GM19455 (cell line): ENCODE measurements around the gene CCDC92B.
"Not testable (repeated sequence)": the region's sequence is repeated elsewhere in the genome, so short reads cannot be mapped to it uniquely, and the experiment has no call there.

Source experiments
- ATAC-seq: cut with Tn5 transposase; IDR thresholded peaks from one replicate; pipeline ENCODE4 v1.9.1; 2021; ENCODE audit not compliant: unreplicated experiment

The CCDC92B gene

DNA sequence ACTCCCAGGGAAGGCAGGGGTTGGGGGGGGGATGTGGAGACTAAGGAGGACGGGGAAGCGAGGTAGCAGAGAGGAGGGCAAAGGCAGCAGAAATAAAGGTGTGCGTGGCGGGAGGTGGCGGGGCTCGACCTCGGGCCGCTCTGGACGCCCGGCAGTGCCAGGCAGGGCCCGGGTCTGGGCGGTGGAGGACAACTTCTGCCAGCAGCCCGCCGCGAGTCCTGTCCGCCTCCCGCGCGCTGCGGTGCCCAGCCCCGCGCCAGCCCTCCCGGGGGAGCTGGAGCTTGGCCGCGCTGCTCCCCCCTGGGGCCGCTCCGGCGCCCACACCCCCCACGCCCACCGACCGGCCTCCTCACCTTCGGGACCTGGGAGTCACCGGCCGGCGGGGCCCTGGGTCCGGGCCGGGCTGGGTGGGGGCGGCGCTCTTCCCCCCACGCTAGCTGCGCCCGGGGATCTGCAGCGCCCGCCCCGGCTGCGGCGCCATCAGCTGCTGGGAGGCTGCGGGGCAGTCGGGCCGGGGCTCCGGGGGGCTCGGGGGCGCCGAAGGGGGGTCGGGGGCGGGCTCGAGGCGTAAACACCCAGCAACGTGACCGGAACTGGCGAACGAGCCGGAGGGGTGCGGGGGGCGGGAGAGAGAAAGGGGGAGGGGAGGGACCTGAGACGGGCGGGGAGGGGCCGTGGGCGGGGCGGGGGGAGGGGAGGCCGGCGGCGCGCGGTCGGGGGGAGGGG, at the start of gene CCDC92B:
CCDC92B (minus strand) TSS at position 595 of the 726 bp plus-strand sequence. CDS start 14,507 bp downstream, outside the sequence.
- ATAC-seq: no peak

- no peak for ATAC-seq
Measured at GRCh38 chr17:2798678-2799077, 49.2 kb upstream of the CCDC92B start.

DNA sequence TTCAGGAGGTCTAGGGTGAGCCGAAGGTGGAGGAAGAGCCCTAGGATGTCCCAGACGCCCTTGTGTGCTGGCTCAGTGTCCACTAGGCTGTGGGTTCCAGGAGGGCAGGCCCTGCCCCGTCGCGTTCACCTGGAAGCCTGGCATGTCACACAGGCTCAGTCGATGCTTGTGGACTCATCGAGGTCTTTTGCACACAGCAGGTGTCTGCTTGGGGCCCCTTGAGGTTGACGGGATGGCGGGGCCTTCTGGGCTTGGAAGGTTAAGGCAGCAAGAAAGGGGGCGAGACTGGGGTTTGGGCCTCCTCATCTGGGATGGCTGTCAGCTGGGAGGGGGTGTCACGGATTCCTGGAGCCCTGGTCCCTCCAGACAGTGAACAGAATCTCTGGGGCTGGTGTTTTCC, 48.7 kb upstream of the CCDC92B start:
- ATAC-seq: no peak

GRCh38 chr17:2797637-2798036, 48.2 kb upstream of the CCDC92B start:
- ATAC-seq: no peak

- no peak for ATAC-seq
Measured at GRCh38 chr17:2797226-2797625, 47.8 kb upstream of the CCDC92B start.

GRCh38 chr17:2796164-2797125, 47.0 kb upstream of the CCDC92B start, which contains the start of gene RAP1GAP2:
Gene RAP1GAP2, plus strand, starts transcription at chr17:2796438. Its CDS starts 90 bp downstream, at chr17:2796528.
- ATAC-seq: no peak

DNA sequence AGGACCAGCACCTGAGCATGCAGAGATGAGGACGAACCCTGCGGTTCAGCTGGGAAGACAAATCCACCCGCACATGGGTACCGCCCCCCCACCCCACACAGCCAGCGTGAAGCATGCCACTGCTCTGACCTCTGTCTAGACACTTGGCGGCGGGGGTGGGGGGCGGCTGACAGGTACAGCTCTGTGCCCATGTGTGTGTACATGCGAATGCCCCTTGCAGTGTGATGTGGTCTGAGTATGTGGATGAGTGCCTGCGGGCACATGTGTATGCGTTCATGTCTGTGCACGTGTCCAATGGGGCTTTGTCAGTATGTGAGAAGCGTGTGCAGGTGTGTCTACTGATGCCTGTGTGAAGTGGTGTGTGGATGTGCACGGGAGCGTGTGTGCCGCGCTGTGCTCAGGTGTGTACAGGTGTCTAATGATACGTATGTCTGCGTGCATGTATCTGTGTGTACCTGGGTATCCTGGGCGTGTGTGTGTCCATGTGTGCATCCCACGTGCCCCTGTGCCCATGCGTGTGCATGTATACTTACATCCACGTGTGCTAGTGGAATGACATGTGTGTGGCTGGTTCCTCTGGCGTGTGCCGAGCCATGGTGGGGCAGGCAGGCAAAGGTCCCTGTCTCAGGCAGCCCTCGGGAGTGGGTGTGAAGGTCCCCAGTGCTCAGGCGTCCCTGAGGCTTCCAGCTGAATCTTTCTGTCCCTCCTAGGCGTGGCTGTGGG, 46.1 kb upstream of the CCDC92B start:
- no peak for ATAC-seq

GRCh38 chr17:2794111-2794803, 44.8 kb upstream of the CCDC92B start:
- ATAC-seq: no peak

- no peak for ATAC-seq
Measured at GRCh38 chr17:2792366-2793169, 43.1 kb upstream of the CCDC92B start.

DNA sequence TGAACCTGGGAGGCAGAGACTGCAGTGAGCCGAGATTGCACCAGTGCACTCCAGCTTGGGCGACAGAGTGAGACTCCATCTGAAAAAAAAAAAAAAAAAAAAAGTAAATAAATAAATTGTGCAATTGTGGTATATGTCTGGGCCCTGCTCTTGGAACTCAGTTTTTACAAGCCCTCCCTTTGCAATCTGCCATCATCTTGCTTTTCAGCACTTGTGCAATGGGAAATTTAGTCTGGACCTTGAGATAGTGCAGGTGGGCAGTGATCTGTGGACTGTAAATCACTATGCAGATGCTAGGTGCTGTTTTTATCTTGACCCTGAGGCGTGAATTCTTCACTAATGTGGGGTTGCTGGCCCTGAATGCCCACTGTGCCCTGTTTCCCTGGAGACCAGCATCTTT, 40.2 kb upstream of the CCDC92B start:
- ATAC-seq: no peak

DNA sequence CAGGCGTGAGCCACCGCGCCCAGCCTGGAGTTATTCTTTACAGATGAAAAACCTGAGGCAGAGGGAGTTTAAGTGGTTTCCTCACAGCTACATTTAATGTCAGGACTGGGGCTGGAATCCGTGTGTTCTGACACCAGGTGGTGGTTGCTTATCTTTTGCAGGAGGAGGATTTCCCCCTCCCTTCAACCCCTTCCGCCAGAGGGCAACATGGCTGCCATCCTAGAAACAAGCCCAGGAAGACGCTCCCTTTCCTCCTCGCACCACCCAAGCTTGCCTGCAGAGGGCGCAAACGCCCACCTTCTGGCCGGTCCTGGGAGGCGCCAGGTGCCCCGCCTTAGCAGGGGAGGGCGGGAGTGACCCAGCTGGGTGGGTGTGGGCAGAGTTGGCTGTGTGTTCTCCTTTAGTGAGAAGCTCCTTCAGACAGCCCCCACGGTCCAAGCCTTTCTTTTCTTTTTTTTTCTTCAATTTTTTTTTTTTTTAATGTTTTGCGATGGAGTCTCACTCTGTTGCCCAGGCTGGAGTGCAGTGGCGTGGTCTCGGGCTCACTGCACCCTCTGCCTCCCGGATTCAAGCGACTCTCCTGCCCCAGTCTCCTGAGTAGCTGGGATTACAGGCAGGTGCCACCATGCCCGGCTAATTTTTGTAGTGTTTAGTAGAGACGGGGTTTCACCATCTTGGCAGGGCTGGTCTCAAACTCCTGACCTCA, 36.9 kb upstream of the CCDC92B start:
- ATAC-seq: peak; percentile 59

DNA sequence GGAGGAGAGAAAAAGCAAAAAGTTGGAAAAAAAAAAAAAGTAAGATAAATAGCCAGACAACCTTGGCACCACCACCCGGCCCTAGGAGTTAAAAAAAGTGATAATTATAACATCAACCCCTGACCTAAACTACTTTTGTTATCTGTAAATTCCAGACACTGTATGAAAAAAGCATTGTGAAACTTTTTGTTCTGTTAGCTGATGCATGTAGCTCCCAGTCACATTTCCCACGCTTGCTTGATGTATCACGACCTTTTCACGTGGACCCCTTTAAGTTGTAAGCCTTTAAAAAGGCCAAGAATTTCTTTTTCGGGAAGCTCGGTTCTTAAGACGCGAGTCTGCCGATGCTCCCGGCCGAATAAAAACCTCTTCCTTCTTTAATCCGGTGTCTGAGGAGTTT, 35.9 kb upstream of the CCDC92B start:
- ATAC-seq: not testable (repeated sequence)

- ATAC-seq: no peak
Measured at GRCh38 chr17:2784864-2785263, 35.4 kb upstream of the CCDC92B start.

DNA sequence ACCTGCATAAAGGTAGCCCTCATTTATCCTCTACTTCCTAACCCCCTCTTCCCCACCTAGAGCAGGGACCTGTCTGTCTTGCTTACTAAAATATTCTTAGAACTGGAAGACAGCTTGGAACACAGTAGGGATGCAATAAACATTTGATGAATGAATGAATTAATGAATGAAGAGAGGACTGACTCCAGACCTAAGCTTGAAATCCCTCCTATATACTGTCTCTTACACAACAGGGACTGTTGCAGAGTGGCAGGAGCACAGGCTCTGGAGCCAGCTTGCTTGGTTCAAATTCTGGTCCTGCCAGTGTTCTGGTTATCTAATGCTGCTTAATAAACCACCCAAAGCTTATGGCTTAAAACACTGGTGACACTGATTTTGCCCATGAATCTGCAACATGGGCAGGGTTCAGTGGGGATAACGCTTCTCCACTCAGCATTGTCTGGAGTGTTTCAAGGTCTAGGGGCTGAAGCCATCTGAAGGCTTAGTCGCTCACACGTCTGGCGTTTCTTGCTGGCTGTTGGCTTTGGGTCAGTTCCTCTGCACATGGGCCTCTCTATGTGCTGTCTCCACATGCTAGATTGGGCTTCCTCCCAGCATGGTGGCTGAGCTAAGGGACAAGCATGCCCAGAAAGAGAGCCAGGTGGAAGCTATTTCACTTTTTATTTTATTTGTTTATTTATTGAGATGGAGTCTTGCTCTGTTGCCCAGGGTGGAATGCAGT, 34.0 kb upstream of the CCDC92B start:
- no peak for ATAC-seq

- ATAC-seq: no peak
Measured at GRCh38 chr17:2782055-2782454, 32.6 kb upstream of the CCDC92B start.

- not testable (repeated sequence) for ATAC-seq
Measured at GRCh38 chr17:2781598-2781997, 32.1 kb upstream of the CCDC92B start.

DNA sequence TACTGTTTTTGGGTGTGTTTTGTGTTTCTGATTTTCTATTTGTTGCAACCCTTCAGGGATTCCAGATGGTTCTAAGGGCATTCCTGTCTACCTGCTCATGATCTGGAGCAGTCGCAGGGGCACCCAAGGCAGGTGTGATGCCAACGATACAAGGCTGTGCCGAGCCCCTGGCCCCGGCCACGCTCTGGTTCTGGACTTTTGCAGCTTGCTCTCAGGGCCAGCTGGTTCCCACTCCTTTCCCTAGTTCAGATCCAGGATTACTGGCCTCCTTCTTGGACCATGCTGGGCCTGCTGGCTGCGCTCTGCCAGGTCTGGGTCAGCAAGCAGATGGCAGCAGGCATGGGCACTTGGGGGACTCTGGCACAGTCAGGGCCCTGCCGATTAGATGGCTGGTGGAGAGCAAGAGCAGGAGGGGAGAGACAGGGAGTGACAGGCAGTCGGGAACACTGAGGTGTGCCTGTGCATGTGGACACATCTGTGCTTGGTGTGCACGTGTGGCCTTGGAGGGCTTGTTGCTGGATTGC, 31.5 kb upstream of the CCDC92B start:
- ATAC-seq: no peak

DNA sequence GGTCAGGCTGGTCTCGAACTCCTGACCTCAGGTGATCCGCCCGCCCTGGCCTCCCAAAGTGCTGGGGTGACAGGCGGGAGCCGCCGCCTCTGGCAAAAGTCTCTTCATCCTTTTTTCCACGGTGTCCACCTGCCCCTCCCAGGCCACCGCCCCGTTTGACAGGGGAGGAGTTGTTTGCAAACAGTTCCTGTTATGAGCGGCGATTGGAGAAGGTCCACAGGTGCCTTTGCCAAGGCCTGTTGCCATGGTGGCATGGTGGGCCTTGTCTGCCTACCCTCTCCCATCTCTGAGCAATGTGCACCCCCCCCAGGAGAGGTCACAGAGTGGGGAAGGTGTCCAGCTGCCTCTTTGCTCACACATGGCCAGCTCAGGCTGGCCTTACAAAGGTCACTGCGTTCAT, 30.8 kb upstream of the CCDC92B start:
- no peak for ATAC-seq
